Measurements from ENCODE around the gene DOCK3.
"Not testable (repeated sequence)": the region's sequence is repeated elsewhere in the genome, so short reads cannot be mapped to it uniquely, and the experiment has no call there.

The DOCK3 gene

DNA sequence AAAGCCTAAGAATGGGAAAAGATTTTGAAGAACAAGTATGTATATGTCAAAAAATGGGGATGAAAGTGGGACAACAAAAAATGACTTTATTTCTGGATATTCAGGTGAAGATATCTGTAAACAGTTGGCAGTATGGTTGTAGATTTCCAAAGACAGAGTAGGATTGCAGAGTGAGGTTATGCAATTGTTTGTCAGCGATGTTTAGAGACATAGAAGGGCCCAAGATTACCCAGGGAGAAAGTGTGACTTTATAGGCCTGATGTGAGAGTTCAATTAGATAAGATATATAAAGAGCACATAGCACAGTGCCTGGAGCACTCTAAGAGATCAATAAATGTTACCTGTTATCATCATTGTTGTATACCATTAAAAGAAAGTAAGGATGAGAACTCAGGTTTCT is 319.8 kb downstream of the DOCK3 start:
- DNase-seq, result no peak
- in situ Hi-C loops (cut with HindIII; ENCODE audit: low pct_ligation_motif_present, low pct_unique_long_range_greater_than_20kb, low sequenced_read_pairs), result no loop called here

DNA sequence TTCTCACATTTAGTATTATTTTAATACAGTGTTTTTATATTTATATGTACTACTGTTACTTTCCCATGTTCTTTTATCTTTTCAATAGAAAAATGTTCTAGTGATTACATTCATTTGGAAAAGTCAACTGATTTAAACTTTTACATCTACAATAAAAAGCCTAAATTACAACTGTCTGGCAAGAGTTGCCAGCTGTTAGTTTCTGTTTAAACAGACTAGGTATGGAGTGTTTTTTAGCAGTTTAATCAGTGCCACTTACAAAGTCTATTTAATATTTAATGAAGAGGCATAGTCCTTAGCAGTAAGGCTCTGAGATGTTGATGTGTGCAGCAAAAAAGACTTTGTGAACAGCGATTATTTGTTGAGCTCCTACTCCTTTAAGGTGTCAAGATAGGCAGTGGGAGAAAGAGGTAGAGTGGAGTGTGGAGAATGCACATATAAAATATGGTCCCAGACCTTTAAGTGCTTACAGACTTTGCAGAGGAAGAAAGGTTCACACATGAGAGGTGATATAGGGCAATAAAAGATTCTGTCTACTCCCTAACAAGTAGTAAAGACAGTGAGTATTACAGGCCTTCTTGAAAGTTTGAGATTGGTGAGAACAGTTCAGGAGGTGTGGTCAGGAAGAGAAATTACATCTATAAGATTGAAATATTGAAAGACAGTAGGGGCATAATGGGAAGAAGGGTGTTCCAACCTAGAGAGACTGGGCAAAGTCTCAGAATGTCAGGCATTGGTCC is 320.5 kb downstream of the DOCK3 start:
- no peak for DNase-seq
- in situ Hi-C loops (cut with HindIII; ENCODE audit: low pct_ligation_motif_present, low pct_unique_long_range_greater_than_20kb, low sequenced_read_pairs), result no loop called here

DNA sequence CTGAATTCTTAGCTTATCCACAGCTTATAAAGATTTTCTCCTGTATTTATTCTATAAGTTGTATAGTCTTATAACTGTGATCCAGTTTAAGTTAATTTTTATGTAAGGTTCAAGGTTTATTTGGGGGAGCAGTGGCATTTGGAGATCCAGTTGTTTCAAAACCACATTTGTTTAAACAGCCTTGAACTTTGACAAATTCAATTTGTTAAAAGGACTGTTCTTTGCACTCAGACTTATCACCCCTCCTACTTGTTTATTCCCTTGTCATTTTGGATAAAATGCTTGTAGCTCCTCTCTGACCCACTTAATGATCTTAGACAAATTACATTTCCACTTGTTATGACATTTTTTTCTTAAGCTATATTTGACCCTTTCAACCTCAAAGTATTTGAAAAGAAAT is 327.8 kb downstream of the DOCK3 start:
- in situ Hi-C loops (cut with HindIII; ENCODE audit: low pct_ligation_motif_present, low pct_unique_long_range_greater_than_20kb, low sequenced_read_pairs), result no loop called here
- no peak for DNase-seq

DNA sequence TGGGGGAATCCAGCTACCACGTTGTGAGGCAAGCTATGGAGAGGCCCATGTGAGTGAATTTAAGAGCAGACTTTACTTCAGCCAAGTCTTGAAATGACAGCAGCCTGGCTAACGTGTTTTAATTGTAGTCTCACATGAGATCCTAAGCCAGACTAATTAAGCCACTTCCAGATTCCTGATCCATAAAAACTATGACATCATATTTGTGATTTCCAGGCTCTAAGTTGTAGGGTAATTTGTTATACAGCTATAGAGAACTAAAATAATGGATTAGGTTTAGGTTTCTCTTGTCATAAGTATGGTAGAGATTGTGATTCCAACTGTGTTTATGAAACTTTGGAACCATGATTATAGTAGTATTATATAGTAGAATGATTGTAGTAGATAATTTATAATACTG is 329.5 kb downstream of the DOCK3 start:
- no peak for DNase-seq
- in situ Hi-C loops (cut with HindIII; ENCODE audit: low pct_ligation_motif_present, low pct_unique_long_range_greater_than_20kb, low sequenced_read_pairs), result no loop called here

DNA sequence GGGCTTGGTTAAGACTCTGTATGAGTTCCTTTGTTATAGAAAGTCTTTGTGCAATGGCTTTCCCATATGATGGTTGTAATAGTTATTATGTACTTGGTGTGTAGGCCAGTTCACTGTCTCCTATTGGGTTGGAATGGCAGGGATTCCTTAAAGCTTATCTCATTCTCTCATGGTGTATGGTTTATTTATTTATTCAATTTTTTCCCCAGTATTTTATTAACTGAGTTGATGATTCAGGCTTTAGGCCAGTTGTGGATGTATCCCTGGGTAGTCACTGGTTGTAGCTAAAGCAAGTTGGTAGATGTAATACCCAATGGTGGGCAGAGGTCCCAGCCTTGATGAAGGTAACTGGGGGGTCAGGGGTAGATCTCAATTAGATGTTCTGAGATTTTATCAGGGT is 349.4 kb downstream of the DOCK3 start:
- no peak for DNase-seq
- in situ Hi-C loops (cut with HindIII; ENCODE audit: low pct_ligation_motif_present, low pct_unique_long_range_greater_than_20kb, low sequenced_read_pairs), result no loop called here

DNA sequence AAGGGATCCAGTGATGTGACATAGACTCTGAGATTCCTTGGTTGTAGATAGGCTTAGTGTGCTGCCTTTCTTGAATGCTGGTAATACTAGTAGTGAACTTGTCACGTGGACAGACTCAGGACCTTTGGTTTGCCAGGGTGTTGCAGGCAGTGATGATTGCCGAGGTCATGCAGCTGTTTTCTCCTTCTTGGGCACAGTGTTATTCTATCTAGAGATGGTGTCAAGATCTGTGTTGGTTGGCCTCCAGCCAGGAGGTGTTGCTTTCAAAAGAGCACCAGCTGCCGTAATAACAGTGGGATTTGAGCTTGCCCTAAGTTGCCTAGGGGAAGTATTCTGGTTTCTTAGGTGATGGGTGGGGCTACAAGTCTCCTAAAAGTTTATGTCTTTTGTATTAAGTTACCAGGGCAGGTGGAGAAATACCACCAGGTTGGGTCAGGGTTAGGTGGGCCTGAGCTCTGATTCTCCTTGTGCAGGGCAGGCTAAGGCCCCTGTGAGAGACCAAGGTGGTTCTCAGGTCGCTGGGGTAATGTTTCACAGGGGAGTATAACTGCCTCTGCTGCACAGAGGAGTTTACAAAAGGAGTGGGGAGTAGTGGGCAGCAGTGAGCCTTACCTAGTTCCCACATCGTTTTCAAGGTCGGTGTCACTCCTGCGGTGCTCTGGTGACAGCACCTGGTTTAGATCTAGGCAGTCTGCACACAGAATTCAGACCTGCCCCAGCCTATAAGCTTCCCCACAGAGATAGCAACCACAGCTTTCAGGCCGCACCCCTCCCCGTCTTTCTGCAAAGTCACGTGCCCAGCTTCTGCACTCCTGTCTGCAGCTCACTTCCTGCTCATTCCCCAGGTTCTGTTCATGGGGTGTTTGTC is 350.3 kb downstream of the DOCK3 start:
- DNase-seq, result no peak
- in situ Hi-C loops (cut with HindIII; ENCODE audit: low pct_ligation_motif_present, low pct_unique_long_range_greater_than_20kb, low sequenced_read_pairs), result no loop called here

DNA sequence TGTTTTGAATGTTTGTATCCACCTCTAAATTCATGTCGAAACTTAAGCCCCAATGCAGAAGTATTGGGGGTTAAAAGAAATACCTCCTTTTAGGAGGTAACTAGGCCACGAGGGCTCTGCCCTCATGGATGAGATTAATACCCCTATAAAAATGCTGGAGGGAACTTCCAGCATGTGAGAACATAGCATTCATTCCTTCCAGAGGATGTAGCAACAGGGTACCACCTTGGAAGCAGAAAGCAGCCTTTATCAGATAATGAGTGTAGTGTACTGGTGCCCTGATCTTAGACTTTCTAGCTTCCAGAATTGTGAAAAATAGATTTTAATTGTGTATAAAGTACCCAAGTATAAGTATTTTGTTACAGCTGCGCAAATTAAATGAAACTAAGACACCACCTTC is 356.9 kb downstream of the DOCK3 start:
- no peak for DNase-seq
- in situ Hi-C loops (cut with HindIII; ENCODE audit: low pct_ligation_motif_present, low pct_unique_long_range_greater_than_20kb, low sequenced_read_pairs), result no loop called here

DNA sequence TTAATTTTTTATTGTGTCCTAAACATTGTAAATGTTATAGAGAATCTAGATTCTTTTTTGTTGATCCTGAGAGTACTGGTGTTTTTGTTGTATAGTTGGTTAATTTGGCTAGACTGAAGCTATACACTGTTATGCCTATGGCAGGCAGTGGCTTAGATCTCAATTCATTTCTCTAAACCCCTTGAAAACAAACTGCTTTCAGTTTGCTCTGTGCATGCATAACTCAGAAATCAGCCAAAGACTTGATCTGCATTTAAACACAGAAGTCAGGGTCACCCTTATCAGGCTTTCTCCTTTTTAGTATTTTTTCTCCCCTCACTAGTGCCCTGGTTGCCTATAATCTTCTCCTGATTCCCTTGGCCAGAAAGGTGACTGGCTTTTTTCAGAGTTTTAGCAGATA is 360.9 kb downstream of the DOCK3 start:
- in situ Hi-C loops (cut with HindIII; ENCODE audit: low pct_ligation_motif_present, low pct_unique_long_range_greater_than_20kb, low sequenced_read_pairs), result no loop called here
- DNase-seq, result no peak

DNA sequence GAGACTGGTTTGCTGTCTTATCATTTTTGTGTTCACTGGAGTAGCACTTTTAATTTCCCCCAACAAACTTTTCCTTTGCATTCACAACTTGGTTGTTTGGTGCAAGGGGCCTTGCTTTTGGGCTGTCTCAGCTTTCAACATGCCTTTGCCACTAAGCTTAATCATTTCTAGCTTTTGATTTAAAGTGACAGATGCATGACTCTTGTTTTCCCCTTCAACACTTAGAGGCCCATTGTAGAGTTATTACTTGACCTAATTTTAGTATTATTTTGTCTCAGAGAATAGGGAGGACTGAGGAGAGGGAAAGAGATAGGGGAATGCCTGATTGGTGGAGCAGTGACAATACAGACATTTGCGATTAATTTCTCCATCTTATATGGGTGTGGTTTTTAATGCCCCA is 370.3 kb downstream of the DOCK3 start:
- no peak for DNase-seq
- in situ Hi-C loops (cut with HindIII; ENCODE audit: low pct_ligation_motif_present, low pct_unique_long_range_greater_than_20kb, low sequenced_read_pairs), result no loop called here

DNA sequence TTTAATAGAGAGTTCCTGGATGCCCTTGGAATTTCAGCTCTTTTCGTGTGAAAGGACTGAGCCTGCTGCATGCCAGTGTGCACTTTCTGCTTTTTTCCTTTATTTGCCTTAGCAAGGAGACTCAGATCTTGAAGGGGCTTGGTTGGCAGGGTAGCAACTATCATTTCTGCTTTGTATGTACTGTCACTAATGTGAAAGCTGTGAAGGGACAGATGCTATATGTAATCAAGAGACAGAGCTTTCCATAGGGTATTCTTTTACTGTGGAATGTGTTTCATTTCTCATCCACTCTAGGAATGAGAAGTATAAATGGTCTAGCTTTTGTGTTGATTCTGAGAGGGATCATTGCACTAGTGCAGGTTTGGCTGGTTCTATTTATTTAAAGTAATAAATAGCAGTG is 377.8 kb downstream of the DOCK3 start:
- no peak for DNase-seq
- in situ Hi-C loops (cut with HindIII; ENCODE audit: low pct_ligation_motif_present, low pct_unique_long_range_greater_than_20kb, low sequenced_read_pairs), result no loop called here

DNA sequence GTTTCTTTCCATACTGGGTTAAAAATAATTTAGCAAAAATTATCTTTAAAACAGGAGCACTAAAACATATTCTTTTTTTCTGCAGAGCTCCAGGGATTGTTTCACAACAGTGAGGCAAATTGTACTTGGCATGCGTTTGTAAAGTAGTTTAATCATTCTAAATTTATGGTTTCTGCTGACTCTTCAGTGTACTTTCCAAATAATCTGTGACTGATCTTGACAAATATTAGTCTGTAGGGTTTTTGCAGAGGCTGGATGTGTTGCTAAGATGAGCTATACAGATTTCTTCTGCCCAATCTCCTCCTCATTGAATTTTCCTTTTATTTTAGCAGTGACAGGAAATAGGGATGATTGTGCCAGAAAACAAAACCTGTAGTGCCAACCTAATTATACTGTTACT is 382.4 kb downstream of the DOCK3 start:
- in situ Hi-C loops (cut with HindIII; ENCODE audit: low pct_ligation_motif_present, low pct_unique_long_range_greater_than_20kb, low sequenced_read_pairs), result no loop called here

DNA sequence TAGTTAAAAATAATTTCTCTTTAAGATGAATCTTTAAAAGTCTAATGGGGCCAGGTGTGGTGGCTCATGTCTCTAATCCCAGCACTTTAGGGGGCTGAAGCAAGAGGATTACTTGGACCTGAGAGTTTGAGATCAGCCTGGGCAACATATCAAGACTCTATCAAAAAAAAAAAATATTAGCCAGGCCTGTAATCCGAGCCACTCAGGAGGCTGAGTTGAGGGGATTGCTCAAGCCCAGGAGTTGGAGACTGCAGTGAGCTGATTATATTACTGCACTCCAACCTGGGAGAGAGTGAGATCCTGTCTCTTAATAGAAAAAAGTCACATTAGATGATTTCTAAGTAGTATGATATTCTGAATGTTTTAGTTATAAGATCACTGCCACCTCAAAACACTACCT is 388.3 kb downstream of the DOCK3 start:
- no peak for DNase-seq
- in situ Hi-C loops (cut with HindIII; ENCODE audit: low pct_ligation_motif_present, low pct_unique_long_range_greater_than_20kb, low sequenced_read_pairs), result no loop called here

More for the DNA sequence above, 382.4 kb downstream of the DOCK3 start:
- no peak for DNase-seq

DNA sequence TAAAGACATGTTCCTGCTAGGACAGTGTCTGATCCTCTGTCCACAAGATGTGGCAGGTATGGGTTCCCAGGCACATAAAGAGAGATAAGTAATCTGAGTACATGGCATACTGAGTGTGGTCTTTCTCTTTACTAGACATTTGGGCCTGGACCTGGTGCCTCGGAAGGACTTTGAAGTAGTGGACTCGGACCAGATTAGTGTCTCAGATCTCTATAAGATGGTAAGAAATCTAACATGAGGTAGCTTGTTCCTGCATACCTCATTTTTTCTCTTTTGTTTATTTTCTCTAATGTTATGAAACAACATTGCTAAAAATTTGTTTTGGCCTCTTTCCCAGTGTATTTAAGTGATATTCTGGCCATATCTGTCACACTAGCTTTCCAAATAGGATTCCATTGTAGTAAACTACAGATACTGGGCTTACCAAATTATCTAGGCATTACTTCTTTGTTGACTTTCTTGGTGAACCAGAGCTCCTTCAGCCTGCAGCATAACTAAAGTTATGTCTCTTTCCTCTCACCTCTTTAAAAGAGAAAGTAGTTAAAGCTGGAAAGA is 400.6 kb downstream of the DOCK3 start:
- no peak for DNase-seq
- in situ Hi-C loops (cut with HindIII; ENCODE audit: low pct_ligation_motif_present, low pct_unique_long_range_greater_than_20kb, low sequenced_read_pairs), result no loop called here

DNA sequence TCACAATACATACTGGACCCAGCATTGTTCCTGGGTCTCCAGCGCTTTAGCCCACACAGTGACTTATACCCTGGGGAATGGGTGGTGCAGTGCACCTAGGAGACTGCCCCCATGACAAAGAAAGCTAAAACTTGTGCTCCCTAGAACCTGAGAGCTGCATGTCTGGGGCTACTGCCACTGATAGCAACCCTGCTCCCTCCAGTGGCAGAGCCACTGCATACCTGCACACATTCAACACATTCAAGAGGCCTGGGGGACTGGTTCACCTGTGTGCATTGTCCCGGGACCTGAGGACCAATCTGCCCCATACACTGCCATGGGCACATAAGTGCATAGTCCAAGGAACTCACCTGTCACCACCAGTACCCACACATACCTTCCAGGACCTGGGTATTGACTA is 407.6 kb downstream of the DOCK3 start:
- in situ Hi-C loops (cut with HindIII; ENCODE audit: low pct_ligation_motif_present, low pct_unique_long_range_greater_than_20kb, low sequenced_read_pairs), result no loop called here
- DNase-seq, result no peak

DNA sequence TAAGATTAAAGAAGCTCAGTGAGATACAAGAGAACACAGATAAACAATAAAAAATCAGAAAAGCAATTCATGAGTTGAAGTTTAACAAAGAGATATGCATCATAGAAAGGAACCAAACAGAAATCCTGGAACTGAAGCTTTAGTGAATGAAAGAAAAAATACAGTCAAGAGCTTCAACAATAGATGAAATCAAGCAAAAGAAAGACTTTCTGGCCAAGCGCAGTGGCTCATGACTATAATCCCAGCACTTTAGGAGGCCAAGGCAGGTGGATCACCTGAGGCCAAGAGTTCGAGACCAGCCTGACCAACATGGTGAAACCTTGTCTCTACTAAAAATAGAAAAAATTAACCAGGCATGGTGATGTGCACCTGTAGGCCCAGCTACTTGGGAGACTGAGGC is 408.8 kb downstream of the DOCK3 start:
- DNase-seq, result no peak
- in situ Hi-C loops (cut with HindIII; ENCODE audit: low pct_ligation_motif_present, low pct_unique_long_range_greater_than_20kb, low sequenced_read_pairs), result no loop called here

DNA sequence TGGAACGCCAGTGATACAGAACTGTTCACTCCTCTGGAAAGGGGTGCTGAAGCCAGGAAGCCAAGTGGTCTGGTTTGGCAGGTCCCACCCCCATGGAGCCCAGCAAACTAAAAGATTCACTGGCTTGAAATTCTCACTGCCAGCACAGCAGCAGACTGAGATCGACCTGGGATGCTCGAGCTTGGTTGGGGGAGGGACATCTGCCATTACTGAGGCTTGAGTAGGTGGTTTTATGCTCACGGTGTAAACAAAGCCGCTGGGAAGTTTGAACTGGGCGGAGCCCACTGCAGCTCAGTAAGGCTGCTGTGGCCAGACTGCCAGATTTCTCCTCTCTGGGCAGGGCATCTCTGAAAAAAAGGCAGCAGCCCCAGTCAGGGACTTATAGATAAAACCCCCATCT is 417.4 kb downstream of the DOCK3 start:
- in situ Hi-C loops (cut with HindIII; ENCODE audit: low pct_ligation_motif_present, low pct_unique_long_range_greater_than_20kb, low sequenced_read_pairs), result not testable (repeated sequence)

DNA sequence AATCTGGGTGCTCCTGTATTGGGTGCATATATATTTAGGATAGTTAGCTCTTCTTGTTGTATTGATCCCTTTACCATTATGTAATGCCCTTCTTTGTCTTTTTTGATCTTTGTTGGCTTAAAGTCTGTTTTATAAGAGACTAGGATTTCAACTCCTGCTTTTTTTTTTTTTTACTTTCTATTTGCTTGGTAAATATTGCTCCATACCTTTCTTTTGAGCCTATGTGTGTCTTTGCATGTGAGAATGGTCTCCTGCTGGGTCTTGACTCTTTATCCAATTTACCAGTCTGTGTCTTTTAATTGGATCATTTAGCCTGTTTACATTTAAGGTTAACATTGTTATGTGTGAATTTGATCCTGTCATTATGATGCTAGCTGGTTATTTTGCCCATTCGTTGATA is 420.1 kb downstream of the DOCK3 start:
- in situ Hi-C loops (cut with HindIII; ENCODE audit: low pct_ligation_motif_present, low pct_unique_long_range_greater_than_20kb, low sequenced_read_pairs); DNase-seq: not testable (repeated sequence)

More for the DNA sequence above, 417.4 kb downstream of the DOCK3 start:
- not testable (repeated sequence) for DNase-seq

DNA sequence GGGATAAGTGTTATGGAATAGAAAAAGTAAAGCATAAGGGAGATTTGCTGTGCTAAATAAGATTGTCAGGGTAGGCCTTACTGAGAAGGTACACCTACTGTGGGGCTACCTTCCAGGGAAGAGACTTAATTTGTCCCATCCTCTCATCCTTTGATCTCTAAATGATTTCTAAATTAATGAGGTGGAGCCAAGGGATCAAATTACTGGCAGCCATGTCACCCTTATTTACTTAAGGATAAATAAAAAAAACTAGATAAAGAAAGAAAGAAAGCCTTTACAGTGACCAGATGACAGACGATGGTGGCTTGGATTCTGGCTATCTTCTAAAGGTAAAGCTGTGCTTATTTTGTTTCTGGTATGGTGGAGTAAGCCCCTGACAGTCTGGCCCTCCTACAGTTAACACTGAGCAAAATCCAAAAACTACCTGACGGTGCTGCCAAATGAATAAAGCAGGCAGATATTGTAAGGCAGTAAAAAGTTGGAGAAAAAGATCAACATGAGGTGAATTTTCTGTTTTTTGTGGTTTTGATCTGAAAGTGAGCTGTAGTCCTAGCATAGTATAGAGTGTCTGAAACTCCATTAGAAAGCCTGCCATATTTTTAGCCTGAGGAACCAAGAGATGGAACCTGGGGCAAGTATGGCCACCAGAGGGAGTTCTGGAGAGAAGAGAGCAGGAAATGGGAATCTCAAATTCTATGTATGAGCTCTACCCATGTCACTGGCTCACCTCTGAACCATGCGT is 425.2 kb downstream of the DOCK3 start:
- in situ Hi-C loops (cut with HindIII; ENCODE audit: low pct_ligation_motif_present, low pct_unique_long_range_greater_than_20kb, low sequenced_read_pairs), result no loop called here
- DNase-seq, result peak; percentile 63

DNA sequence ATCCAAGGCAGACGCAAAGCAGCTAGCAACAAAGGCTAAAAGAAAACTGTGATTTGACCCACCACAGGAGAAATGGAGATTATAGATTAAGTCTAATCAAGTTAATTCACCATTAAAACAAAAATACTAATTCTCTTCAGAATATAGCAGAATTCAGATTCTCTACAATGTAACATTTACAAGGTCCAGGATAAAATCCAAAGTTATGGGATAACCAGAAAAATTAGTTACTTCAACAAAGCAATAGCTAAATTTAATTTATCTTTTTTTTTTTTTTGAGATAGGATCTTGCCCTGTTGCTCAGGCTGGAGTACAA is 425.8 kb downstream of the DOCK3 start:
- DNase-seq, result no peak
- in situ Hi-C loops (cut with HindIII; ENCODE audit: low pct_ligation_motif_present, low pct_unique_long_range_greater_than_20kb, low sequenced_read_pairs), result no loop called here

Data from ACHN (cell line).